Measurements from ENCODE around the gene TANC1. TPM values are rescaled to one million over a fixed set of nuclear protein-coding genes. Genes with fewer than 3 reads are reported as not detected.

Gene TANC1
- total and polyA plus RNA-seq, 2 experiments from 2014 or later: 2.8 to 9.5 TPM

DNA sequence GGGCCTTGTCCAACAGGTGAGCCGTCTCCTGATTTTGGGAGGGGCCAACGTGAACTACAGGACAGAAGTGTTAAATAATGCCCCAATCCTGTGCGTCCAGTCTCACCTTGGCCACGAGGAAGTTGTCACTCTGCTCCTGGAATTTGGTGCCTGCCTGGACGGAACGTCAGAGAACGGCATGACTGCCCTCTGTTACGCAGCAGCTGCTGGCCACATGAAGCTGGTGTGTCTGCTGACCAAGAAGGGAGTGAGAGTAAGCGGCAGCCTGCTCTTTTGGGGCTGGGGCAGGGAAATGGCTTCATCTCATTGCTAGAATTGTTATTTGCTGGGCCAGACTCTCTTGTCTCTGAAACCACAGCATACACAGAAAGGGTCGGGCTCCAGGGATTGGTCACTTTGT is 225.8 kb downstream of the TANC1 start:
- Mint-ChIP-seq H3K4me1 (no peaks in the 10 kb centered on the region), H3K36me3 (ENCODE audit: low read depth) (no peaks in the 10 kb centered on the region), H3K9me3 (no peaks in the 10 kb centered on the region), H3K27me3 (ENCODE audit: insufficient read depth, low read depth, poor library complexity) (no peaks in the 10 kb centered on the region), H3K4me3 (no peak overlapping the region), H3K27ac (no peak overlapping the region)
- no peaks in the 10 kb centered on the region for H3K36me3 ChIP-seq (ENCODE audit: insufficient read depth)
- no peak overlapping the region for H2AFZ ChIP-seq
- no peaks in the 10 kb centered on the region for H3F3A ChIP-seq (replicated peaks; ENCODE audit: low read depth)
- H3K4me1 ChIP-seq (ENCODE audit: insufficient read depth): no peaks in the 10 kb centered on the region
- no peak overlapping the region for H3K4me3 ChIP-seq
- no peaks in the 10 kb centered on the region for H3K9me2 ChIP-seq (ENCODE audit: insufficient read depth)
- H3K79me2 ChIP-seq (replicated peaks; ENCODE audit: insufficient read depth): no peaks in the 10 kb centered on the region
- no peaks in the 10 kb centered on the region for H3K27me3 ChIP-seq (ENCODE audit: insufficient read depth)
- no peaks in the 10 kb centered on the region for H4K20me1 ChIP-seq (replicated peaks; ENCODE audit: insufficient read depth)
- DNase-seq (ENCODE audit: low spot score): no peak
- no peak overlapping the region for H3K27ac ChIP-seq (ENCODE audit: low read depth)
- no peak for TF ChIP-seq STAT1 (IDR thresholded peaks at IDR 0.05; ENCODE audit: unreplicated experiment)
- no peak for TF ChIP-seq CREB1 (CRISPR knock-in tag; IDR thresholded peaks at IDR 0.05; ENCODE audit: low read depth)
- H3K4me2 ChIP-seq: no peak overlapping the region
- ATAC-seq: no peak

DNA sequence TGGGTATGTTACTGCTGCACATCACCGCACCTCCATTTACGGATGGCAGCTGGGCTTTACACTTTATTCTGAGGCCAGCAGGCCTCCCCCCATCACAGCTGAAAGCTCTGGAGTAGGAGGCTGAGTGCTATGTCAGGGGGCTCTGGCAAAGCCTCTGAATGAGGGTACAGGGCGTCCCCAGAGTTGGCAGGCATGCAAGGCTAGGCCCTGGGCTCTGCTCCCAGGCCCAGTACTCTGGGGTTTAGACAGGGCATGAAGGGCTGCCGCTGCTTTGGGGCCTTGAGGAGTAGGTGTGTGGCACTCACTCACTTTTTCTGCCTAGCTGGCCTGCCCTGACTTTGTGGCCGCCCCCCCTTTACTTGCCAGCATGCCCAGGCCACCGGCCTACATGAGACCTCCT is 227.3 kb downstream of the TANC1 start:
- no peaks in the 10 kb centered on the region for H3K36me3 Mint-ChIP-seq (ENCODE audit: low read depth)
- TF ChIP-seq STAT1 (IDR thresholded peaks at IDR 0.05; ENCODE audit: unreplicated experiment) (no peak), NANOG (IDR thresholded peaks at IDR 0.05; ENCODE audit: borderline replicate concordance) (no peak), EZH2 (IDR thresholded peaks at IDR 0.05; ENCODE audit: low read depth, unreplicated experiment) (no peak), ZNF331 (CRISPR knock-in tag; IDR thresholded peaks at IDR 0.05; ENCODE audit: low read depth) (no peak), JUNB (IDR thresholded peaks at IDR 0.05; ENCODE audit: unreplicated experiment) (no peak), POLR2AphosphoS5 (IDR thresholded peaks at IDR 0.05; ENCODE audit: low read depth) (no peak), ZNF462 (CRISPR knock-in tag; IDR thresholded peaks at IDR 0.05) (no peak), CREB1 (CRISPR knock-in tag; IDR thresholded peaks at IDR 0.05; ENCODE audit: low read depth) (no peak), EZH2phosphoT487 (IDR thresholded peaks at IDR 0.05; ENCODE audit: unreplicated experiment) (no peak)
- TF ChIP-seq, protein P1, sequence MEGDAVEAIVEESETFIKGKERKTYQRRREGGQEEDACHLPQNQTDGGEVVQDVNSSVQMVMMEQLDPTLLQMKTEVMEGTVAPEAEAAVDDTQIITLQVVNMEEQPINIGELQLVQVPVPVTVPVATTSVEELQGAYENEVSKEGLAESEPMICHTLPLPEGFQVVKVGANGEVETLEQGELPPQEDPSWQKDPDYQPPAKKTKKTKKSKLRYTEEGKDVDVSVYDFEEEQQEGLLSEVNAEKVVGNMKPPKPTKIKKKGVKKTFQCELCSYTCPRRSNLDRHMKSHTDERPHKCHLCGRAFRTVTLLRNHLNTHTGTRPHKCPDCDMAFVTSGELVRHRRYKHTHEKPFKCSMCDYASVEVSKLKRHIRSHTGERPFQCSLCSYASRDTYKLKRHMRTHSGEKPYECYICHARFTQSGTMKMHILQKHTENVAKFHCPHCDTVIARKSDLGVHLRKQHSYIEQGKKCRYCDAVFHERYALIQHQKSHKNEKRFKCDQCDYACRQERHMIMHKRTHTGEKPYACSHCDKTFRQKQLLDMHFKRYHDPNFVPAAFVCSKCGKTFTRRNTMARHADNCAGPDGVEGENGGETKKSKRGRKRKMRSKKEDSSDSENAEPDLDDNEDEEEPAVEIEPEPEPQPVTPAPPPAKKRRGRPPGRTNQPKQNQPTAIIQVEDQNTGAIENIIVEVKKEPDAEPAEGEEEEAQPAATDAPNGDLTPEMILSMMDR (conservative IDR thresholded peaks at IDR 0.05; ENCODE audit: low read depth in 2 of 2): no peak
- TF ChIP-seq, protein P2, sequence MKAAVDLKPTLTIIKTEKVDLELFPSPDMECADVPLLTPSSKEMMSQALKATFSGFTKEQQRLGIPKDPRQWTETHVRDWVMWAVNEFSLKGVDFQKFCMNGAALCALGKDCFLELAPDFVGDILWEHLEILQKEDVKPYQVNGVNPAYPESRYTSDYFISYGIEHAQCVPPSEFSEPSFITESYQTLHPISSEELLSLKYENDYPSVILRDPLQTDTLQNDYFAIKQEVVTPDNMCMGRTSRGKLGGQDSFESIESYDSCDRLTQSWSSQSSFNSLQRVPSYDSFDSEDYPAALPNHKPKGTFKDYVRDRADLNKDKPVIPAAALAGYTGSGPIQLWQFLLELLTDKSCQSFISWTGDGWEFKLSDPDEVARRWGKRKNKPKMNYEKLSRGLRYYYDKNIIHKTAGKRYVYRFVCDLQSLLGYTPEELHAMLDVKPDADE (IDR thresholded peaks at IDR 0.05): no peak

More for the DNA sequence above, 227.3 kb downstream of the TANC1 start:
- no peaks in the 10 kb centered on the region for H4K20me1 ChIP-seq (replicated peaks; ENCODE audit: insufficient read depth)
- H3K27me3 ChIP-seq (ENCODE audit: insufficient read depth): no peaks in the 10 kb centered on the region
- DNase-seq (ENCODE audit: low spot score) (no peak), ATAC-seq (no peak)
- no peak overlapping the region for H3K27ac ChIP-seq (ENCODE audit: low read depth)
- H3K79me2 ChIP-seq (replicated peaks; ENCODE audit: insufficient read depth): no peaks in the 10 kb centered on the region
- H3K4me2 ChIP-seq: no peak overlapping the region
- no peak overlapping the region for H3K4me3 ChIP-seq
- no peaks in the 10 kb centered on the region for H3F3A ChIP-seq (replicated peaks; ENCODE audit: low read depth)
- H3K9me2 ChIP-seq (ENCODE audit: insufficient read depth): no peaks in the 10 kb centered on the region
- H3K4me1 ChIP-seq (ENCODE audit: insufficient read depth): no peaks in the 10 kb centered on the region
- no peaks in the 10 kb centered on the region for H3K4me1 Mint-ChIP-seq
- no peaks in the 10 kb centered on the region for H3K36me3 ChIP-seq (ENCODE audit: insufficient read depth)
- H3K4me3 Mint-ChIP-seq: no peak overlapping the region
- no peaks in the 10 kb centered on the region for H3K27me3 Mint-ChIP-seq (ENCODE audit: insufficient read depth, low read depth, poor library complexity)
- H3K27ac Mint-ChIP-seq: no peak overlapping the region
- no peaks in the 10 kb centered on the region for H3K9me3 Mint-ChIP-seq
- no peak overlapping the region for H2AFZ ChIP-seq
